HG03571 (cell line): ENCODE data around the gene PLEKHA7.
A peak's percentile ranks its signal among the peaks of the same experiment; 100 is the strongest.

Source experiments
- ATAC-seq: cut with Tn5 transposase; IDR thresholded peaks from one replicate; pipeline ENCODE4 v1.9.1; 2021; ENCODE audit not compliant: unreplicated experiment

The PLEKHA7 gene

GRCh38 chr11:16854979-16855378 is 159.2 kb downstream of the PLEKHA7 start:
- ATAC-seq = no peak

GRCh38 chr11:16853859-16854258 is 160.4 kb downstream of the PLEKHA7 start:
- no peak for ATAC-seq

- ATAC-seq = no peak
Observed at GRCh38 chr11:16853266-16853665, 160.9 kb downstream of the PLEKHA7 start.

- no peak for ATAC-seq
Observed at GRCh38 chr11:16846305-16846704, 167.9 kb downstream of the PLEKHA7 start.

- ATAC-seq = no peak
Observed at GRCh38 chr11:16844268-16844771, 169.9 kb downstream of the PLEKHA7 start.

- ATAC-seq = no peak
Observed at GRCh38 chr11:16843294-16843693, 170.9 kb downstream of the PLEKHA7 start.

- ATAC-seq = peak; percentile 91
Observed at GRCh38 chr11:16841984-16842383, 172.2 kb downstream of the PLEKHA7 start.

- peak; percentile 48 for ATAC-seq
Observed at GRCh38 chr11:16841481-16841880, 172.7 kb downstream of the PLEKHA7 start.

GRCh38 chr11:16840951-16841350 is 173.3 kb downstream of the PLEKHA7 start:
- ATAC-seq = no peak

GRCh38 chr11:16839821-16840220 is 174.4 kb downstream of the PLEKHA7 start:
- no peak for ATAC-seq

- ATAC-seq = no peak
Observed at GRCh38 chr11:16834384-16834783, 179.8 kb downstream of the PLEKHA7 start.

GRCh38 chr11:16833026-16833425 is 181.2 kb downstream of the PLEKHA7 start:
- ATAC-seq = no peak

GRCh38 chr11:16832193-16832539 is 182.0 kb downstream of the PLEKHA7 start:
- no peak for ATAC-seq

- ATAC-seq = no peak
Observed at GRCh38 chr11:16831316-16832192, 182.7 kb downstream of the PLEKHA7 start.

GRCh38 chr11:16827139-16827538 is 187.1 kb downstream of the PLEKHA7 start:
- no peak for ATAC-seq

GRCh38 chr11:16825968-16826367 is 188.2 kb downstream of the PLEKHA7 start:
- no peak for ATAC-seq

GRCh38 chr11:16825101-16825500 is 189.1 kb downstream of the PLEKHA7 start:
- ATAC-seq = no peak

- ATAC-seq = peak; percentile 71
Observed at GRCh38 chr11:16820324-16821092, 193.7 kb downstream of the PLEKHA7 start.

- no peak for ATAC-seq
Observed at GRCh38 chr11:16818284-16818683, 195.9 kb downstream of the PLEKHA7 start.

GRCh38 chr11:16817351-16817750 is 196.9 kb downstream of the PLEKHA7 start:
- no peak for ATAC-seq

GRCh38 chr11:16816358-16817270 is 197.6 kb downstream of the PLEKHA7 start:
- no peak for ATAC-seq
